Activated CD4-positive, alpha-beta T cell treated with anti-CD3 and anti-CD28 coated beads for 24 hours (primary cell): Measurements from ENCODE around the gene LILRB4.
"Not testable (repeated sequence)": the region's sequence is repeated elsewhere in the genome, so short reads cannot be mapped to it uniquely, and the experiment has no call there.

Experiments
- DNase-seq, 2 donors: peaks; one replicate each; pipeline ENCODE4 v3.0.0-alpha.2; 2020; ENCODE audit warnings: low read depth in 2 of 2

LILRB4 gene

DNA sequence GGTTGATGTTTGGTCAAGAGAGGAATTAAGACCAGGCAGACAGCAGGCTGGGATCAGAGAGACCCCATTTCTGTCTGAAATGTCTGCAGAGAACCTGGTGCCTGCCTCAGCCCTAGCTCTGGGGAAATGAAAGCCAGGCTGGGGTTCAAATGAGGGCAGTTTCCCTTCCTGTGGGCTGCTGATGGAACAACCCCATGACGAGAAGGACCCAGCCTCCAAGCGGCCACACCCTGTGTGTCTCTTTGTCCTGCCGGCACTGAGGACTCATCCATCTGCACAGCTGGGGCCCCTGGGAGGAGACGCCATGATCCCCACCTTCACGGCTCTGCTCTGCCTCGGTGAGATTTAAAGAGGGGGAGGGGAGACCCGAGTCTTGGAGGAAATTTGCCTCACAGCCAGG is at the start of gene LILRB4:
Gene LILRB4, plus strand, starts transcription at position 256 of the 400 bp plus-strand sequence. Its CDS starts 49 bp downstream, at position 305.
- no peak for DNase-seq

DNA sequence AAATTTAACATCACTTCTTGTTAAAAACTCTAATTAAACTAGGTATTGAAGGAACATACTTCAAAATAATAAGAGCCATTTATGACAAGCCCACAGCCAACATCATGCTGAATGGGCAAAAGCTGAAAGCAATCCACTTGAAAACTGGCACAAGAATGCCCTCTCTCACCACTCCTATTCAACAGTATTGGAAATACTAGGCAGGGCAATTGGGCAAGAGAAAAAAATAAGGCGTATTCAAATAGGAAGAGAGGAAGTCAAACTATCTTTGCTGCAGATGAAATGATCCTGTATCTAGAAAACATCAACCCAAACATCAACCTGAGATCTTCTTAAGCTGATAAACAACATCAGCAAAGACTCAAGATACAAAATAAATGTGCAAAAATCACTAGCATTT is 48.1 kb upstream of the LILRB4 start:
- DNase-seq = no peak

DNA sequence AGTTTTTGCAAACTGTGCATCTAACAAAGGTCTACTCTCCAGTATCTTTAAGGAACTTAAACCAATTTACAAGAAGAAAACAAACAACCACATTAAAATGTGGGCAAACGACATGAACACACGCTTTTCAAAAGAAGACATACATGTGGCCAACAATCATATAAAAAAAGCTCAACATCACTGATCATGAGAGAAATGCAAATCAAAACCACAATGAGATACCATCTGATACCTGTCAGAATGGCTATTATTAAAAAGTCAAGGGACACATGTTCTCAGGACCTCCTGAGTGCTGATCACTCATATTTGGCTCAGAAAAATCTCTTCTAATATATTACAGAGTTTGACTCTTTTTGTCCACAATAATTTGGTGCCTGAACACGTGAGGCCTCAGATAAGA is 46.7 kb upstream of the LILRB4 start:
- DNase-seq = no peak

DNA sequence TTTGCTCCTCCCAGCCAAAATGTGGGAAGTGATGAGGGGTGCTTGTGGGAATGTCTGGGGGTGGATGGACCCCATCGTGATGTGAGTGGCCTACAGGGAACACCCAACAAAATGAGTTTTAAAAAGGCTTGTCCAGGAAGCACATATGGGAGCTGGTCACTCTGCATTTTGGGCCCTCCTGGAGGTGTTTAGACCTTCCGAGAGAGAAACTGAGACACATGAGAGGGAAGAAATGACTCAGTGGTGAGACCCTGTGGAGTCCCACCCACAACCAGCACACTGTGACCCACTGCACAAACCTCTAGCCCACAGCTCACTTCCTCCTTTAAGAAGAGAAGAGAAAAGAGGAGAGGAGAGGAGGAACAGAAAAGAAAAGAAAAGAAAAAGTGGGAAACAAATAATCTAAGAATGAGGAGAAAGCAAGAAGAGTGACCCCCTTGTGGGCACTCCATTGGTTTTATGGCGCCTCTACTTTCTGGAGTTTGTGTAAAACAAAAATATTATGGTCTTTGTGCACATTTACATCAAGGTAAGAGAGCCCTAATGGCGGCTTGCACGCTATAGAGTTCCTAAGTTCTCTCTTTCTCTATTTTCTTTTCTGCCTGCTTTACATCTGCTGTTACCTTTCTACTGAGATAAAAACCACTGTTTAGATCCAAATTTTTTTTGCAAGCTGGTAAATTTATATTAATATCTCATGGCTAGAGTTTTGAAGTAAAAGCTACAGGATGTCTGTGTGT is 45.8 kb upstream of the LILRB4 start:
- no peak for DNase-seq

DNA sequence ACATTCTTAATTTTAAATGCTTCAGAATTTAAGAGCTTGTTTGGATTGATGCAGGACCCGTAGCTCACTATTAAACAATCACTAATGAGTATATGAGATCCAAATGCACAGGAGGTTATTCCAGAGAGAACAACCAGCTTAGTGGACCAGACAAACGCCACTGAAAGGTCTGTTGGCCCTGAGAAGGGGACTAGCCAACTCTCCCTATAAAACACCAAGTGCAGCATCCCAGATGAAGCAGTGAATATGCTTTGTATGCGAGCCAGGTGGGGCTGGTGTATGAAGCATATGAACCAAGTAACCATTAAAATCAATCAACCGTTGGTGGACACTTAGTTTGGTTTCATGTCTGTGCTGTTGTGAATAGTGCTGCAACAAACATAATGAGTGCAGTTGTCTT is 42.3 kb upstream of the LILRB4 start:
- DNase-seq = no peak

DNA sequence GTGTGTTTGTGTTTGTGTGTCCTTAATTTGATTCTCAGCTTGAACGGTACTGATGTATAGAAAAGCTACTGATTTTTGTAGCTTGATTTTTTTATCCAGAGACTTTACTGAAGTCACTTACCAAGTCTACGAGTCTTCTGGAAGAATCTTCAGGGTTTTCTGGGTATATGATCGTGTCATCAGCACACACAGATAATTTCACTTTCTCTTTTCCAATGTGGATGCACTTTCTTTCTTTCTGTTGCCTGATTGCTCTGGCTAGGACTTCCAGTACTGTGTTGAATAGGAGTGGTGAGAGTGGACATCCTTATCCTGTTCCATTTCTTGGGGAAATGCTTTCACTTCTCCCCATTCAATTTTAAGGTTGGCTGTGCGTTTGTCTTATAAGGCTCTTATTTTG is 40.4 kb upstream of the LILRB4 start:
- no peak for DNase-seq

DNA sequence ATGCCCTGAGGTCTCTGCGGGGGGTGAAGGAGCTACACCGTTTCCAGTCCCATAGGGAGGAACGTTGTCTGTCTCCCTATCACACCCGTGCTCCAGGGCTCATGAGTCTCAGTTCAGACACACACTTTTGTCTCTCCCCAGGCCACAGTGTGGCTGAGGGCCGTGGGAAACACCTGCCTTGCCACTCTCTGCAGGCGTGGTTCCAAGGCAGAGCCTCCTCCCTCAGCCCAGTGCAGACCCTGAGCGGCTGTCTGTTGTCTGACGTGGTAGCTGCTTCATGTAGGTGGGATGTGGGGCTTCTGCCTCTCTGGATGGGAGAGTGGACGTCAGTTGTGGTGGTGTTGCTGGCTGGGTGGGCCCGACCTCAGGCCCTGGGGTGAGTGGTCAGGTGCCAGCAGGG is 38.6 kb upstream of the LILRB4 start:
- not testable (repeated sequence) for DNase-seq

DNA sequence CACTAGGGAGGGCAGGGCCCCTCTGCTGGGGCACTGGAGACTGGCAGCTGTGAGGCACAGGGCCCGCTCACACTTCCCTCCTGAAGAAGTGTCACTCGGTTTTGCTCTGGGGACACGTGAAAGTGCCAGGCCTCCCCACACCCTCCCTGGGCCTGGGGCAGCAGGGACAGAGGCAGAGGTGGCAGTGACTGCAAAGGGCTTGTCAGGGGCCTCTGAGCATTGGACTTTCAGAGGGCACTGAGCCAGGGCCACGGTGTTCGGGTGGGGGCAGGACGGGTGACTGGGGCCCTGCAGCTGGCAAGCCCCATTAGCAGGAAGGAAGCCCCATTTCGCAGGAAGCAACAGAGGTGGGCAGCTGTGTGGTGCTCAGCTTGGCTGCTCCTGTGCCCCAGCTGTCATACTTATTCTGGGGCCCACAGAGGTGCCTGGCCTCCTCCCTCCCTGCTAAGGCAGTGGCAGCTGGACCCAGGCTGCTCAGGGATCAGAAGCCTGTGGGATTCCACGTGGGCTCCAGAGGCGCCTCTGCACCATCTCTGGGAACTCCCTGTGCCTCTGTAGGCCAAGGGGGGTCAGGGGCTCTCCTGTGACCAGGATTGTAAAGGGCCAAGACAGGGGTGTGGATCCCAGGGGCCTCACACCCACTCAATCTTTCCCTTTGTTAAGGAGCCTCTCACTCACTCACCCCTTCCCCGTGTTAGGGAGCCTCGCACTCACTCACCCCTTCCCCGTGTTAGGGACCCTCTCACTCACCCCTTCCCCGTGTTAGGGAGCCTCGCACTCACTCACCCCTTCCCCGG is 37.7 kb upstream of the LILRB4 start:
- DNase-seq = not testable (repeated sequence)

DNA sequence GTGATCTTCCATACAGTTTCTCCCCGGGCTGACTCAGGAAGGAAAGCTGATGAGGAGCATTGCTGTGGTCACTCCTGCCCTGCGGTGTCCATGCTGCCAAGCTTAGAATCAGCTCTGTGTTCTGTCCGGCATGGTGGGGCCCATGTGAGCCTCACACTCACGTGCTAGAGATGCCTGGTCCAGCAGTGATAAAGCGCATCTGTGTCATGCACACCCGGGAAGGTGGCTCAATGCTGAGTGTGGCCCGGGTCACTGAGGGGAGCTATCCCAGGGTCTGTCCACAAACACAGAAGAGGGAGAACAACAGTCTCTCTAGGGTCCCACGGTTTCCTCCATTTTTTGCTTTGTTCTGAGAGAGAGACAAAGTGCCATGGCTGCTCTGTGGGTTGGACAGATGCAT is 36.0 kb upstream of the LILRB4 start:
- no peak for DNase-seq

DNA sequence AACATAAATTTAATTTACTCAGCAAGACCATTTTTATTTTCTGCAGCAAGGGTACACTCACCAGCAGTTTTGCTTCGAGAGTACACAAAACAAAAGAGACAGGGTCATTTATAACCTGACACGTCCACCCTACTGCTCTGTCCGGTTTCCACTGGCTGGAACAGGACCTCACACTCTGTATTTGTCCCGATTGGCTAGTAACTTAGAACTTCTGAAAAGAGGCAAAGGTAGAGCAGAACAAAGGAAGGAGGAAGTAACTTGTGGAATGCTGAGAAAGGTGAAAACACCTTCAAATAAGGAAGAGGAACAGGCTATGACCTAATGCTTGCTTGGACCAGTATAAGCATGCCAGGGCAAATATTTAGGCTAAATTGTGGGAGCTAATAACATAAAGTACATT is 34.9 kb upstream of the LILRB4 start:
- DNase-seq = not testable (repeated sequence)

DNA sequence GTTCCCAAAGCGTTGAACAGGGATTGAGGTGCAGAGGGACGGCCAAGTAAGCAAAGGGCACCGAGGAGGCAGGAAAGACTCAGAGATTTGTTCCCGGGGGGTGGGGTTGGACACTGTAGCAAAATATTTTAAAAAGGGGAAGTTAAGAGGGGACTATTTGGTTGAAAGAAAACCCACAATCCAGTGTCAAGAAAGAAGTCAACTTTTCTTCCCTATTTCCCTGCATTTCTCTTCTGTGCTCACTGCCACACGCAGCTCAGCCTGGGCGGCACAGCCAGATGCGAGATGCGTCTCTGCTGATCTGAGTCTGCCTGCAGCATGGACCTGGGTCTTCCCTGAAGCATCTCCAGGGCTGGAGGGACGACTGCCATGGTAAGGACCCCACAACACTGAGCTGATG is 32.5 kb upstream of the LILRB4 start, which contains the start of gene LILRB1:
Gene LILRB1, plus strand, starts transcription at position 223 of the 400 bp plus-strand sequence. CDS start 590 bp downstream, outside the sequence.
- not testable (repeated sequence) for DNase-seq

DNA sequence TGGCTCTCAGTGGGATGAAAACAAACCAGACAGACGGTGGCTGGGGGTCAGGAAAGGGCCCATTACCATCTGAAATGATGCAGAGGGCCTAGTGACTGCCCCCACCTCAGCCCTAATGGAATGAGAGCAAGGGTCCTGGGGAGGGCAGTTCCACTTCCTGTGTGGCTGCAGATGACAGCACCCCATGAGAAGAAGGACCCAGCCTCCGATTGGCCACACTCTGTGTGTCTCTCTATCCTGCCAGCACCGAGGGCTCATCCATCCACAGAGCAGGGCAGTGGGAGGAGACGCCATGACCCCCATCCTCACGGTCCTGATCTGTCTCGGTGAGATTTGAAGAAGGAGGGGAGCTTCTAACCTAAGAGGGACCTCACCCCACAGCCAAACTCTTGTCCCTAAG is 32.0 kb upstream of the LILRB4 start:
- DNase-seq = no peak

DNA sequence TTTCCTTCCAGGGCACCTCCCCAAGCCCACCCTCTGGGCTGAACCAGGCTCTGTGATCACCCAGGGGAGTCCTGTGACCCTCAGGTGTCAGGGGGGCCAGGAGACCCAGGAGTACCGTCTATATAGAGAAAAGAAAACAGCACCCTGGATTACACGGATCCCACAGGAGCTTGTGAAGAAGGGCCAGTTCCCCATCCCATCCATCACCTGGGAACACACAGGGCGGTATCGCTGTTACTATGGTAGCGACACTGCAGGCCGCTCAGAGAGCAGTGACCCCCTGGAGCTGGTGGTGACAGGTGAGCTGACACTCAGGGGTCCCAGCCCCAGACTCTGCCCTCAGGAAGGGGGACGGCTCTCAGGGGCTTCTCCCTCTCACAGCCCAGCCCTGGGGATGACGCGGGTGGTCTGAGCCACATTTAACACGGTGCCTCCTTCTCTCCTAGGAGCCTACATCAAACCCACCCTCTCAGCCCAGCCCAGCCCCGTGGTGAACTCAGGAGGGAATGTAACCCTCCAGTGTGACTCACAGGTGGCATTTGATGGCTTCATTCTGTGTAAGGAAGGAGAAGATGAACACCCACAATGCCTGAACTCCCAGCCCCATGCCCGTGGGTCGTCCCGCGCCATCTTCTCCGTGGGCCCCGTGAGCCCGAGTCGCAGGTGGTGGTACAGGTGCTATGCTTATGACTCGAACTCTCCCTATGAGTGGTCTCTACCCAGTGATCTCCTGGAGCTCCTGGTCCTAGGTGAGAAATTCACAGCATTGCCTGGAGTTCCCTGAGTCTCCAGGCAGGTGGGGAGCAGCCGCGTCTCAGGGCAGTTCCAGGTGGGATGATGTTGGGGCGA is 31.1 kb upstream of the LILRB4 start:
- not testable (repeated sequence) for DNase-seq

DNA sequence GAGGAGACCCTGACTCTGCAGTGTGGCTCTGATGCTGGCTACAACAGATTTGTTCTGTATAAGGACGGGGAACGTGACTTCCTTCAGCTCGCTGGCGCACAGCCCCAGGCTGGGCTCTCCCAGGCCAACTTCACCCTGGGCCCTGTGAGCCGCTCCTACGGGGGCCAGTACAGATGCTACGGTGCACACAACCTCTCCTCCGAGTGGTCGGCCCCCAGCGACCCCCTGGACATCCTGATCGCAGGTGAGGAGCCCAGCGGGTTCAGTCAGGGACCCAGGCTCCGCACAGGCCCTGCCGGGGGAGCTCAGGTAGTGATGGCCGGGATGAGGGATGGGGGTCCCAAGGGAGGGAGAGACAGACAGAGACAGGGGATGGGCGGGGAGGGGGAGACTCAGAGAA is 30.3 kb upstream of the LILRB4 start:
- not testable (repeated sequence) for DNase-seq

DNA sequence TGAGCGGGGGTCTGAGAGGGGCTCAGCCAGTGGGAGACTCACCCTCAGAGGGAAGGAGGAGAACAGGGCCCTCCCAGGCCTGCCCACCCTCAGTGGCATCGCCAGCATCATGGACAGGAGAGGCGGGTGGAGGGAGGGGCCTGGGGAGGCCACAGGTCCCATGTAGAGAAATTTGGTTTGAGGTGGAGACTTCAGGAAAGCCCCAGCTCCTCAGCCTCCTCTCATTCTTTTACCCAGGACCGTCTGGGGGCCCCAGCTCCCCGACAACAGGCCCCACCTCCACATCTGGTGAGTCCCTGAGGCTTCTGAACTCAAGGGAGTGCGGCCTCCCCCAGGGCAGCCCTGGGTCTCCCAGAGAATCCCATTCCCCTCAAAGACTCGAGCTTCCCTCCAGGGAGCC is 29.4 kb upstream of the LILRB4 start:
- no peak for DNase-seq

DNA sequence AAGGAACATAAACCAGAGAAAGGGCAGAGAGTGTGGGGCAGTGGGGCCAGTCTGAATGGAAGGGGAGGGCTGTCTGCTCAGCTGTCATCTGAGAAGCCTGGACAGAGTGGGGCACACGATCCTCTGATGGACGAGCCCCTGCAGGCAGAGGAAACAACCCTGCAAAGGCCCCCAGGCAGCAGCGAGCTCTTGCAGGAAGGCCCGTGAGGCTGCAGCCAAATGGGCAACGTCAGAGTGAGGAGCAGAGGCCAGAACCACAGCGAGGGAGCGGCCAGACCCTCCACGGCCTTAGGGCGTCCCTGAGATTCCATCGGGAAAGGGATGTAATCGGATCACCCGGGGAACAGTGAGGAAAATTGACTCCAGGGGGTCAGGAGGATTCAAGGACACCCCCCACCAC is 26.7 kb upstream of the LILRB4 start:
- not testable (repeated sequence) for DNase-seq

DNA sequence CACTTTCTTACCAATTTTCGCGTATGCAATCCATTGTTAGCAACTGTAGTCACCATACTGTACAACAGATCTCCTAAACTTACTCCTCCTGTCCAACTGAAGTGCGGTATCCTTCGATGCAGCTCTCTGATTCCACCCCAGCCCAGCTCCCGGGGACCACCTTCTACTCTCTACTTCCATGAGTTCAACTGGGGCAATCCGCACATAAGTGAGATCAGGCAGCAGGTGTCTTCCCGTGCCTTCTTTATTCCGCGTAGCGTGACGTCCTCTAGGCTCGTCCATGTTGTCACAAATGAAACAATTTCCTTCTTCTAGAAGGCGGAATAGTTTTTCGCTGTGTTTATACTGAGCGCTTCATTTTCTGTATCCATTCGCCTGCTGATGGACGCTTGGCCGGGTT is 24.1 kb upstream of the LILRB4 start:
- no peak for DNase-seq

DNA sequence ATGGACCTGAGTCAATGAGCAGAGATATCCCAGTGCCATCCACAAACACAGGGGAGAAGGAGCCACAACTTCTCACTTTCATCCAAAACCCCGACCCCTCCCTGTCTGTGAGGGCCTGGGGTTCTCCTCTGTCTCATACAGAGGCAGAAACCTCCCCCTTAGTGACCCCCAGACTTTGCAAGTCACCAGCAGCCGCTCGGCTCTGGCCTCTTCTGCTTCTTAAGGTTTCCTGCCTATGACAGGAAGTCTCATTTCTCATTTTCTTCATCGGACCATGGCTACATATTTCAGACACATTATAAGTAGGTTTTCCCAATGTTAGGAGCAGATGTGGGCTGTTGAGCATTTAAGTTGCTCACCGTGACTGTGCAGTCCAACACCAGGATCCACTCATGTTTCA is 19.8 kb upstream of the LILRB4 start:
- not testable (repeated sequence) for DNase-seq

DNA sequence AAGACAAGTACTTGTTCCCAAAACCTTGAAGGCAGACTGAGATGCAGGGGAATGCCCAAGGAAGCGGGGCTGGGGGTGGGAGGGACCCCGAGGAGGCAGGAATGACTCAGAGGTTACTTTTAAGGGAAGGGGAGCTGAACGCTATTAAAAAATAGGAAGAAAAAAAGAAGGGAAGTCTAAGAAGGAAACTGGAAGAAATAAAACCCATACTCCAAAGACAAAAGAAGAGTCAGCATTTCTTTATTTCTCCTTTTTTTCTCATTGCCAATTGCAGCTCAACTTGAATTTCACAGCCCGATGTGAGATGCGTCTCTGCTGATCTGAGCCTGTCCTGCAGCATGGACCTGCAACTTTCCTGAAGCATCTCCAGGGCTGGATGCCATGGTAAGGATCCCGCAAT is 19.2 kb upstream of the LILRB4 start:
- not testable (repeated sequence) for DNase-seq

DNA sequence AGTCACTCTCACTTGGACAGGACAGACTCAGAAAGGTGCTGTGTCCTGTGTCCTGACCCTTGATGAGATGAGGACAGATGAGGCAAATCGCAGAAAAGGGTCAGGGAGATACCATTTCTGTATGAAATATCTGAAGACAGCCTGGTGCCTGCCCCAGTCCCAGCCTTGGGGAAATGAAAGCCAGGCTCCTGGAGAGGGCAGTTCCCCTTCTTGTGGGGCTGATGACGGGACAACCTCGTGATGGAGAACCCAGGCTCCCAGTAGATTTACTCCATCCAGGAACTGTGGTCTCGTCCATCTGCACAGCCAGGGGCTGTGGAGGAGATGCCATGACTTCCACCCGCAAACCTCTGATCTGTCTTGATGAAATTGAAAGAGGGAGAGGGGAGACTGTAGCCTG is 18.7 kb upstream of the LILRB4 start:
- no peak for DNase-seq

DNA sequence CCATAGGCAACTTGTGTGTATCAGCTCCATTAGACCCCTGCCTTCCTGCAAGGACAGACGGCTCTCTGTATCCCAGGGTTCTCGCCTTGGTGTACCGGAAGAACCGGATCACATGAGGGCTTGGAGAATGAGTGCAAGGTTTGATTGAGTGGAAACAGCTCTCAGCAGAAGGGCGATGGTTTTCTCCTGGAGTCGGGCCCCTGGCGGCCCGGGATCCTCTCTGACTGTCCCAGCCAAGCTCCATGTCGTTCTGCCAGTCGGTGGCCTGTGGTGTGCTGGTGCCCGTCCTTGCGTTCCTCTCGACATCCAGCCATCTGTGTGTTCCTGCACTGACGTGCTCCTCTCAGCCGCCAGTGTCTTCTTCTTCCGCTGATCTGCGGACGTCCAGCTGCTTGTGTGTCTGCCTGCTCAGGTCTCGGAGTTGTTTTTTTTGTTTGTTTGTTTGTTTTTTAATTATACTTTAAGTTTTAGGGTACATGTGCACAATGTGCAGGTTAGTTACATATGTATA is 16.4 kb upstream of the LILRB4 start:
- no peak for DNase-seq

DNA sequence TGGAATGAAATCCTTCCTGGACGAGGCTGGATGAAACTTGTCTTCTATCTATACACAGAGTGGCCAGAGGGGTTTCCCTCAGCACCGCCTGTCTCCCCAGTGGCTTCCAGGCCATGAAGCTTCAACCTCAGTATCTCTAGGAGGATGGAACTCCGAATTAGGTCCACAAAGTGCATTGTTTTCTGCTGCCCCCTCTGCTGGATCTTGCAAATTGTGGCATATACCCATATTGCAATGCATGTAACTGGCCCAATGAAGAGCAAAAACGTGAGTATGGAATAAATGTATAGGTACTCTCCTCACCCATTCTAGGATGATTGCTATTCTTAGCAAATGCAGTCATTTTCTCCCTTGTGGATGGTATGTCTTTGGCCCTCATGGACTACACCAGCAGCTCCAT is 14.7 kb upstream of the LILRB4 start:
- no peak for DNase-seq
